ENCODE results near the gene KRT222.

The KRT222 gene

DNA sequence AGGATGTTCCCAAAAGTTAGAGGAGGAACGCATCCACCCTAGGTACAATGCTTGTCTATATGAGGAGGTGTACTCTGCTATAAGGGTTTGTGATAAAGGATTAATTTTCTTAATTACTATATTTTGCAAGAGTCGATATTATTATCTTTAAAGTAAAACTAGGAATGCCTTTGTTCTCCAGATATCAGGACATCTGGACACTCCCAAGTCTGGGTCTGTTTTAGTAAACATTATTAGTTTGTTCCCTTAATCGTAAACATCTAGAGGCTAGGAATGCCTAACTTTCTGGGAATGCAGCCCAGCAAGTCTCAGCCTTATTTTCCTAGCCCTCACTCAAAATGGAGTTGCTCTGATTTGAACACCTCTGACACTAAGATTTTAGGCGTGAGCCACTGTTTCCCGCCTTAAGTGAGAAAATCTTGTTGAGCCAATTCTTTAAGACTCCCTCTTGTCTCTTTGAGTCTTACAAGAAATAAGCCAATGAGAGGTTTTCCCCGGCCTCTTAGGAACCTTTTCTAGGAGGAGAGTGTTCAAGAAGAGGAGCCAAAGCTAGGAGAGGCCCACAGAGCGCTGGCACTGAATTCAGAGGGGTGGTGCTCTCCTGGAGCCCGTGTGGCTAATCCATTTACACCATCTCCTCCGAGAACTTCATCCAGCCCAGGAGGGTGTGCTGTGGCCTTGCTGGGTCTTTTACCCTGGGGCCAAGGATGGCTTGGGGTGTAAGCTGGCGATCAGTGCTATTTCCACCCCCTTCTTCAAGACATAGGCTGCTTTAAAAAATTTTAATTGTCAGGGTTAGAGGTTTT, 58.2 kb downstream of the KRT222 start:
- H3K4me3 ChIP-seq, result no peak overlapping the region
- H3K9me3 ChIP-seq, result no peaks in the 10 kb centered on the region
- DNase-seq (ENCODE audit: low spot score in 2 of 2), result no peak
- no peaks in the 10 kb centered on the region; the same call in 1 of the 2 replicates for H3K27me3 ChIP-seq (ENCODE audit: low read depth)
- H3K4me1 ChIP-seq, result no peaks in the 10 kb centered on the region
- no peaks in the 10 kb centered on the region for H3K36me3 ChIP-seq (replicated peaks)
- in situ Hi-C loops (cut with MboI; ENCODE audit: low sequenced_read_pairs), result loop anchor here (25.0 kb wide), 1 partner anchor 1056 kb away; no protein-coding TSS in a partner anchor

DNA sequence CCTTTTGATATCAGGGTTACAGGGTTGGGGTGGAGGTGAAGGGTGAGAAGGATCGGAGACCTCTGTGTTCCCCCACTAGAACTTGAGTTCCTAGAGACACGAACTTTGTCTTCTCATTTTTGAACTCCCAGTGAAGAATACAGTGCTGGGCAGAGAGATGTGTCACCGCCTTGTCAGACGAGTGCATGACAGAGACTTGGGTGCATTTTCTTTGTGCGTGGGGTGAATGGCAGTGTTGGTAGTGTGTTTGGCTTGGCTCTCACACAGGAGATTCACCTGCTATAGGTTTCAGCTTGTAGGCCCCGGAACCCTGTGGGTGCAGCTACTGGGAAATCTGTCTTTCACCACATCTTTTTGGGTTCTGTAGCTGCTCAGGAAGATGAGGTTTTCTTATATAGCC, 59.7 kb downstream of the KRT222 start:
- no peak for DNase-seq (ENCODE audit: low spot score in 2 of 2)
- H3K4me3 ChIP-seq, result no peak overlapping the region
- in situ Hi-C loops (cut with MboI; ENCODE audit: low sequenced_read_pairs), result loop anchor here (25.0 kb wide), 1 partner anchor 1057 kb away; no protein-coding TSS in a partner anchor
- H3K36me3 ChIP-seq (replicated peaks), result no peaks in the 10 kb centered on the region
- no peaks in the 10 kb centered on the region for H3K4me1 ChIP-seq
- H3K27me3 ChIP-seq (ENCODE audit: low read depth), result no peaks in the 10 kb centered on the region; the same call in 1 of the 2 replicates
- no peaks in the 10 kb centered on the region for H3K9me3 ChIP-seq
